ENCODE measurements around the gene SKA2.

DNA sequence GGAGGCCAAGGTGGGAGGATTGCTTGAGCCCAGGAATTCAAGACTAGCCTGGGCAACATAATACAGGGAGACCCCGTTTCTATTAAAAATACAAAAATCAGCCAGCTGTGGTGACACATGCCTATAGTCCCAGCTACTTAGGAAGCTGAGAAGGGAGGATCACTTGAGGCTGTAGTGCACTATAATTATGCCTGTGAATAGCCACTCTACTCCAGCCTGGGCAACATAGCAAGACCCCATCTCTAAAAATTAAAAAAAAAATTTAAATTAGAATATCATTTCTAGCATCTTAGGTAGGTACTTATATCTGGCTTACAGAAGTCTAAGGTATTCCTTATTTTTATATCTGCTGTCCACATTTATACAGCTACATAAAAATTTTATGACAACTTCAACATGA is 47.3 kb upstream of the SKA2 start:
- no peak for TF ChIP-seq CTCF (IDR thresholded peaks at IDR 0.05)
- no peak for TF ChIP-seq POLR2A (IDR thresholded peaks at IDR 0.05)

Data from Peyer's patch (tissue), 4 donors.